ENCODE measurements around the gene HDAC2.
"Not testable (repeated sequence)": the region's sequence is repeated elsewhere in the genome, so short reads cannot be mapped to it uniquely, and the experiment has no call there.

The HDAC2 gene

DNA sequence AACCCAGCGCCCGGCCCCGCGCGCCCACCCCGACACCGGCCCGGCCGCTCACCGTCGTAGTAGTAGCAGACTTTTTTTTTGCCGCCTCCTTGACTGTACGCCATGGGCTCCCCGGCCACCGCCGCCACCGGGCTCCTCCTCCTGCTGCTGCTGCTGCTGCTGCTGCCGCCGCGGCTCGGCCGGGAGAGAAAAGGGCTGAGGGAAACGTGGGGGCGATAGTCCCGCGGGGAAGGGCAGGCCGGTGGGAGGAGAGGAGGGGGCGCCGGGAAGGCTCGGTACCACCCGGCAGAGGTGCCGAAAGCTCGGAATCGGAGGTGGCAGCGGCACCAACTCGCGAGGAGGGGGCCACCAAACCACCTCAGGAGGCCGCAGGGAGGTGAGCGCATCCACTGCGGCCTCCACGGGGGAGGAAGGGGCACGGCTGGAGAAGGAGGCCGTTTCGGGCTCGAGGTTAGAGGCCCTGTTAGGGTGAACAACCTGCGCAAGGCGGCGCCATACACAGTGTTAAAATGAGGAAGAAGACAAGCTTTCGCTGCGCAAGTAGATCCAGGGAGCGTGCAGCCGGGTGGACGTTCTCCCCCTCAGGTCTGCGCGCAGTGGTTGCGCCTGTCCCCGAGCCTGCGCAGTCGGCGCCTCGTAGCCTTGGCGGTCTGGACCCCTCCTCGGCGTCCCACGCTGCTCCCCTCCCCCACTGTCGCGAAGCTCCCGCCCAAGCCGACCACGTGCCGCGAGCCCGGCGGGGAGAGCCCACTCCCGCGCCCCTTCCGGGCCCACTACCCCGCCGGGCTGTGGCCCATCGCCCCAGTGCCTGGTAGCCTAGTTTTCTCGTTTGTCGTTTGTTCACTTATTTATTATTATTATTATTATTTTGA, at the start of gene HDAC2:
TSS of gene HDAC2 (minus strand) at position 344 of the 872 bp plus-strand sequence. CDS start at position 104, 240 bp downstream.
- peak; percentile 69 to 86 for DNase-seq

DNA sequence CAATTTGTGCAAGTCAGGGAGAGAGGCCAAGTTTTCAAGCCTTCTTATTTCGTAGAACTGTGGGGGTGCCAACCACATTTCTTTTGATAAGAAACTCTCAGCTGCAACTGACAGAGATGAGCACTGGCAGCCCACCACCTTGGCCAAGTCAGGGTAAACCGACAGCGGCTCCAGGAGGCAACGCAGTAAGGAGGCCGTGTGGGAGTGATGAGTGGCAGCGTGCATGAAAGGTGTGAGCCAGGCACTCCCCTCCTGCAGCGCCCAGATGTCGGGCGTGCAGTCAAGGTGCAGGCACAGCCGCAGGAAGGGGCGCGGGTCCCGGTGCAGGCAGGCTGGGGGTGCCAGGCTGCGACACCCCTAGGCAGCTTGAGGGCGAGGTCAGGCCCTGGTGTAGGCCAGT, 49.2 kb upstream of the HDAC2 start:
- DNase-seq = no peak

DNA sequence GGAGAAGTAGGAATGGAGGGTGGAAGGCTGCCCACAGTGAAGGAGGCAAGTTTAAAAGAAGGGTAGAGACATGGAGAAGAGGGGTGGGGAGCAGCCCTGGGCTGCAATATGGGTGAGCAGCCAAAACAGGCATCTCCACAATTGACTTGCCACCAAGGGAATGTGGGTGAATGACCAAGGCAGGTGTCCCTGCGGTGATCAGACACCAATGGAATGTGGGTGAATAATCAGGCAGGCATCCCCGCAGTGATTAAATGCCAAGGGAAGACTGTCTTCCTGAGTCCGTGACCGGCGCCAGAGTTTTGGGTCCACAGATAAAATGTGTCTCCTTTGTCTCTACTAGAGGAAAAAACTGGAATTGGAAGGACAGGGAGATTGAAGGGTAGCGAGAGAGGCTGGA, 46.2 kb upstream of the HDAC2 start:
- not testable (repeated sequence) for DNase-seq

DNA sequence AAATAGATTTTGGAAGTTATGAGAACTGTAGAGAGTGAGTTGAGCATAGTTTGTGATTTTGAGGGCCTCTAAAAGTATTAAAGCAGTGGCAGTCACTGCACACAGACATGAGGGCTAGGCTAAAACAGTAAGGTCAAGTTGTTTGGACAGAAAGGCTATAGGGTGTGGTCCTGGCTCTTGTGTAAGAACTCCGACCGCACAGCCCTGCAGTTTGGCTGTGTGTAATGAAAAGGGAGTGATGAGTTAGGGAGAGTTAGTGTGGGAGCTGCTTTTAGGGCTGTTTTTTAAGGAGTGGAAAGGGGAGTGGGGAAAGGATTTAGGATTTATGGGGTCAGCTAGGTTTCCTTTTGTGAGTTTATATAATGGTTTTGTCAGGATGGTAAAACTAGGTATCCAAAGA, 43.2 kb upstream of the HDAC2 start:
- not testable (repeated sequence) for DNase-seq

DNA sequence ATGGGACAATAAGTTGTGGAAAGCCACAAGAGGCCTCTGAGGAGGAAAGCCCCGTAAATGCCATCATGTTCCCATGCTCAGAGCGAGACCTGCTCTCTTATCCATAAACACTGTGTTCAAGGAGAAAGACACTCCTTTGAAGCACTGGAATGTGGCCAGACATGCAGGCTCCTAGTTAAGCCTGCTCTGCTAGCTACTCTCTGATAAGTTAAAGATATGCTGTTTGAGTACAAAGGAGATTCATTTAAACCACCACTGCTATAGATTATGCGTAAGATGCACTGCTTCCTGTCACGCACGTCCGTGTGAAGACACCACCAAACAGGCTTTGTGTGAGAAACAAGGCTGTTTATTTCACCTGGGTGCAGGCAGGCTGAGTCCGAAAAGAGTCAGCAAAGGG, 40.5 kb upstream of the HDAC2 start:
- DNase-seq = not testable (repeated sequence)

DNA sequence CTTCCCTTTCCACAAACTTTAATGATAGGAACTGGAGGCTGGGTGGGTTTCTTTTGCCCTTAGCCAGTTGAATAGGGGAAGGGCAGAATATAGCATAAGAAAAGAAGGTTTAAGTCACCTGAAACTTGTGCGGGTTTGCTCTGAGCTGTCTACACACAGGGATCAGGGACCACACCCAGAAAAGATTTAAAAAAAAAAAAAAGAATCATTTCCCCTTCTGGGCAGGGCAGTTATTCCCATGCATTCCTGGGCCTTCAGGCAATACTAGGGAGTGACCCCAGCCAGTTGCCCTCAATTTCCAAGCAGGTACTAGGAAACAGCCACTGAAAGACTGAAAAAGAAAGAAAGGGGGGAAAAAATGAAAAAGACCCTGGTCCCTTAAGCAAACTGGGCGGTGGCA, 39.6 kb upstream of the HDAC2 start:
- no peak for DNase-seq

DNA sequence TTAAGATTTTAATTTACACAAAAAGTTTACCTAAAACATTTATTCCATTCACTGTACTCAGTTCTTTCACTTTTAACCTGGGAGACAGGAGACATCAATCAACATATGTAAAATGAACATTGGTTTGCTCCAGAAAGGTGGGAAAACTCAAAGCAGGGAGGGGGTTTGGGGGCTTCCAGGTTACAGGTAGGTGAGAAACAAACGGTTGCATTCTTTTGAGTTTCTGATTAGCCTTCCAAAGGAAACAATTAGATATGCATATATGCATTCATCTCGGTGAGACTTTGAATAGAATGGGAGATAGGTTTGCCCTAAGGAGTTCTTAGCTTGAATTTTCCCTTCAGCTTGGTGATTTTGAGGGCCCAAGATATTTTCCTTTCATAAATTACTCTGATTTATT, 38.2 kb upstream of the HDAC2 start:
- DNase-seq = no peak

DNA sequence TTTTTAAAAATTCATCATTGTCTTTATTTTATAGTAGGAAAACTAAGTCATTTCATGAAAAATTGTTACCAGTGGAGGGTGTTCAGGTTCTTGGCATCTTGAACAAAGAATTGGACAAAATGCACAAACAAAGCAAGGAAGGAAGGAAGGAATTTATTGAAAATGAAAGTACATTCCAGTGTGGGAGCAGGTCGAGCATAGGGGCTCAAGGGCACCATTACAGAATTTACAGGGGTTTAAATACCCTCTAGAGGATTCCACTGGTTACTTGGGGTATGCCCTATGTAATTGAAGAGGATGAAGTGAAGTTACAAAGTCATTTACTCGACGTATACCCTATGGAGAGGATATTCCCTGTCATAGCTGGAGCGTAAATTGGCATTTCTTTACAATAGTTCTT, 37.4 kb upstream of the HDAC2 start:
- no peak for DNase-seq

DNA sequence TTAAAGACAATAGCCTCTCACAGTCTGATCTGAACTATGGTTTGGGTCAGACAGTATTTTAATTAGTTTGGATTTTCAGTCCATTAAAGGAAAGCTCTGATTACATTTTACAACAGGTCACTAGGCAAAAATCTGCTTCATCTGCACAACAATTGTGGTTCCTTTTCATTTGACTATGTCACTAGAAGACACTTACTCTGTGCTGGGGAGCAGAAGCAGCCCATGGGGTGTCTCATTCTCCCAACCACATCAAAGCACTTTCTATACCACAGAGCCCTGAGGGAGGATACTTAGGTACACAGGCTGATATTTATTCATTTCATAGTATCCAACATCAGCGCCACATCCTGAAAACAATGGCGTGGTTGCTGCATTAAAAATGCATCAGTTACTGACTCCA, 36.6 kb upstream of the HDAC2 start:
- no peak for DNase-seq

DNA sequence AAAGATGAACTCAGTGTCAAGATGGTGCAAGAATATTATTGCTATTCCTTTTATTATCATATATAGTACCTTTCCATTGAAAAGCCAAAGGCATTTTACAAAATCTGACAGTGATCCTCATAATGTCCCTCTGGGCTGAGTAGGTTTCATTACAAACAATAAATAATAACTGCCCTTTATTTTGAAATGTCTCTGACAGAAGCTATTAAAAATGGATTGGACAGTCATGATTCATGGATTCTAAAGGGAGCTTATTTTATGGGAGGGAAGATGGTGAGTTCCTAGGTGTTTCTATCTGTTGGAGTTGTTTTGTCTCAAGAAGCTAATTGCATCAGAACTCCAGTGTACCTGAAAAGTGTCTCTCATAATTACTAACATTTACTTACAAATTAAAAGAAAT, 30.4 kb upstream of the HDAC2 start:
- no peak for DNase-seq

DNA sequence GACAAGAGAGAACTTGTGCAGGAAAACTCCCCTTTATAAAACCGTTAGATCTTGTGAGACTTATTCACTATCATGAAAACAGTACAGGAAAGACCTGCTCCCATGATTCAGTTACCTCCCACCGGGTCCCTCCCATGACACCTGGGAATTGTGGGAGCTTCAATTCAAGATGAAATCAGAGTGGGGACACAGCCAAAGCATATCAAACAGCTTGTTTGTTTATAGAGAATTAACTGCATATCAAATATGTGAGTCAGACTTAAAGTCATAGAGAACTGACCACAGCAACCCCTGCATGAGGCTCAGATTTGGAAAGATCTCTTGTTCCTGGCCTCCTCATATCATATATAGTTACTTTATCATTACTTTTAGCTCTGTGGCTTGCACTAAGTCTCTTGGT, 29.1 kb upstream of the HDAC2 start:
- no peak for DNase-seq

DNA sequence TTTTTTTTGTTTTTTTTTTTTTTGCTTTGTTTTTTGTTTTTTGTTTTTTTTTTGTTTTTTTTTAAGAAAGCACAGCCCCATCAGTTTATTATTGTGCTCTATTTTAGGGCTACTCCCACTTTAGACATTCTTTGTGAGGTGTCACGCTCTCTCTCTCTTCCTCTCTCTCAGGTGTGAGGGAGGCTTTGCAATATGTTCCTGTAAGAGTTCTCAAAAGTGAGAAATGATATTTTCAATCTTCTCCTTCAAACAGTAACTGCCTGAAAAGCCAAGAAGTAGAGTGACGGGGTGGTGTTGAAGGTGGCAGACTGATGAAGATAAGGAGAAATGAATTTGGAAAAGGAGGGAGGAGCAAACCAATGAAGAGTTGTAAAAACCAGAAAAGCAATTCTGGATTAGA, 28.3 kb upstream of the HDAC2 start:
- no peak for DNase-seq

DNA sequence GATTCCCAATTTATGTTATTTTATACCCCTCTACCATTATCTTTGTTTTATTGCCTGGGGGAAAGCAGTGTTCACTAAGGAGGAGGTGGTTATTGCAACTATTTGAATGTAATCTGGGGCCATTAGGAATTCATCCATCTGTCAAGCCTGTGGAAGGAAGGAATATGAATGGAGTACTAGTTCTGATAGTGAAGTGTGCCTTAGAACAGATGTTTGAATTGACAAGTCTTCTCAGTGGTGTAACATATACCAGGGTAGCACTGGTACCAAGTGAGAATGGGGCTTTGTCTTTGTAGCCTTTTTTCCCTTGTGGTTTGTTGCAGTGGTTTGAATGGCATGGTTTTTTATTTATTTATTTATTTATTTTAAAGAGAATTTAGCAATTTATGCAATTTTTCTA, 27.9 kb upstream of the HDAC2 start:
- DNase-seq = peak; percentile 46 to 85

DNA sequence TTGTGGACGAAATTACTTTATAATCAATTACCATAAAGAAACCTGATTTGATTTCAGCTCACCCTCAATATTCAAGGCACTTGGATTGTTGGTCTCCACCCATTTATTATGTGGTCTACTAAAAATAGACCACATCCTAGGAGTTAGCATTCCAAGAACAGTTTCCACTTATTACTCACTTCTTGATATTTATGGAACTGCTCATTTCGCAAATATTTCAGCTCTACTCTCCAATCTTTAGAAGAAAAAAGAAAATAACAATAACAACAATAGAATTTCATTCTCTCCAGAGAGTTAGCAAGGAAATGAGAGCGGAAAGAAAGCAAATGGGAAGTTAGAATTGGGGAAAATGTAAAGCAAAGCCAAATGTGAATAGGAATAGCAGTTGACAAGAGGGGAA, 26.2 kb upstream of the HDAC2 start:
- no peak for DNase-seq

DNA sequence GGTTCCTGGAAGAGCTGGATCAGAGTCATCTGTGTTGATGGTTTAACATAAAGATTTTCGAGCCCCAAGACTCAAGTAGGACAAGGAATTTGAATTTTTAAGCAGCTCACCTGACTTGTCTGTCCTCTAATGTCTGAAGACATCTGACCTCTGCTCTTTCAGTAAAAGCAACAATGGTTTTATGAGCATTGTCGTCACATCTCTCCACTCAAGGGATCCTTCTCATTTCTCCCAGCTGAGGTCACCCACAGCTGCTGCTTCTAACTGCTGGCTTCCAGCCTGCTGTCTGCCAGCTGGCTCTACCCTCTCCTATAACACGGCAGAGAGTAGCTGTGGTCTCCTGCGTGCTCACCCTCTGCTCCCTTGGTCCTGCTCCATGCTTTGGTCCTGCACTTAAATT, 24.7 kb upstream of the HDAC2 start:
- peak; percentile 88 to 95 for DNase-seq

DNA sequence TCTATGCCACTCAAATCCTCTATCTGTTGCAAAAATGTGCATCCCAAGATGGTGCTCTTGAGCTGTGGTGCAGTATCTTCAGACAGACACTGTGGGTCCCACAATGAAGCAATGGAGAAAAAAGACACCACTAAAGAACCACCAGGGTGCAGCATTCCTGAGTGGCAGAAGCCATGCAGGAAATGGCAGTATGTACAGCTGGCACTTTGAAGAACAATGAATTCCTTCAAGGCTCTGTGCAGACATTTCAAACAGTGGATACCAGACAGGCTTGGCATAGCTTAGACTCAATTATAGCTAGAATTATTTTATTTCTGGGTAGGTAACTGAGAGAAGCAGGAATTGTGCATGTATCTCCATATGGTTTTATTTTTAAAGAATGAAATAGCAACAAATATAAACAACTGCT, 24.0 kb upstream of the HDAC2 start:
- DNase-seq = peak; percentile 91 to 95

DNA sequence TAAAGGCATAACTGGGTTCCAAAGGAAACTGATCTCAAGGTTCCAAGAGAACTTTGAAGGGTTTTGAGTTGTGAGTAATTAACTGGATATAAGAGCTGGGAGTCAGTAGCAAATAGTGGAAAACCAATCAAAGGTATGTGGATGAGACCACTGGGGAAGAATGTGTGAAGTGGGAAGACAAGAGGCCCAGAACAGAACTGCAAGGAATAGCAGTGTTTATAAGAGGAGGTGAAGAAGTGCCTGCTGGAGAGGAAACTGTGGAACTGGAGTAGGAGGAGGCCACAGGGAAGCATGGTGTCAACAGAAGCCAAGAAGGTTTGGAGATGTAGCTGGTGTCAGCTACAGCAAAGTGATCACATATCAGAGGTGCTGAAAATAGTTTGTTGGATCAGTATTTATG, 18.7 kb upstream of the HDAC2 start:
- no peak for DNase-seq

DNA sequence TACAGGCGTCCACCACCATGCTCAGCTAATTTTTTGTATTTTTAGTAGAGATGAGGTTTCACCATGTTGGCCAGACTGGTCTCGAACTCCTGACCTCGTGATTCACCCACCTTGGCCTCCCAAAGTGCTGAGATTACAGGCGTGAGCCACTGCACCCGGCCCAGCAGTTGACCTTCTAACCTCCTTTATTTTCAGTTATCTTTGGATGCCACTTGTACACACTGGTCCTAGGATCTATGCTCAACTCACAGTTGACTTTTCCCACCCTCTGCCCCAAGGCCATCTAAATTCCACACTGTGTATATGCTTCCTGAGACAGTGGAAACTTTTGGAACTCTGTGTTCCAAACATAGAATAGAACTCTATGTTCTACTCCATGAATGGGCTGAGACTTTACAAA, 11.7 kb upstream of the HDAC2 start:
- DNase-seq = not testable (repeated sequence)

DNA sequence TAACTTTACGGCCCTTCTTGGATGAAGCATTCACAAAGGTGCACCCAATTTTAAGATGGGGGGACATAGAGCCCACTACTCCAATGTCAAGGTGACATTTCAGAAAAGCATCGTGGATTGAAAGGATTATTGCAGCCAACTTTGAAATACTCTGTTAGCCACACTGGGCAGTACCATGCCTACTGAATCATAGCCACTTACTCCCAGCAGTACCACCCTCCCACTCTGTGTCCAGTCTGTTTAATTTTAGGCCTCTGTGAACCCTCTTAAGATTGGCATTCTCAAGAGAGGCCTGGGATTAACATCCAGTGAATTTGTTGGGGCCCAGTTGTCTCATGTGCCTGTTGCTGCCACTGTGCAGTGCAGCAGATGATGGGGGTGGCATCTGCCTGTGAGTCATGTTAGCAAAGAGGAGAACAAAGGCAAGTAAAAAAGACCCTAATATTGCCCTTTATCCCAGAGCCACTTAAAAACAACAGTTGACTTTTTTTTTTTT, 11.2 kb upstream of the HDAC2 start:
- no peak for DNase-seq

DNA sequence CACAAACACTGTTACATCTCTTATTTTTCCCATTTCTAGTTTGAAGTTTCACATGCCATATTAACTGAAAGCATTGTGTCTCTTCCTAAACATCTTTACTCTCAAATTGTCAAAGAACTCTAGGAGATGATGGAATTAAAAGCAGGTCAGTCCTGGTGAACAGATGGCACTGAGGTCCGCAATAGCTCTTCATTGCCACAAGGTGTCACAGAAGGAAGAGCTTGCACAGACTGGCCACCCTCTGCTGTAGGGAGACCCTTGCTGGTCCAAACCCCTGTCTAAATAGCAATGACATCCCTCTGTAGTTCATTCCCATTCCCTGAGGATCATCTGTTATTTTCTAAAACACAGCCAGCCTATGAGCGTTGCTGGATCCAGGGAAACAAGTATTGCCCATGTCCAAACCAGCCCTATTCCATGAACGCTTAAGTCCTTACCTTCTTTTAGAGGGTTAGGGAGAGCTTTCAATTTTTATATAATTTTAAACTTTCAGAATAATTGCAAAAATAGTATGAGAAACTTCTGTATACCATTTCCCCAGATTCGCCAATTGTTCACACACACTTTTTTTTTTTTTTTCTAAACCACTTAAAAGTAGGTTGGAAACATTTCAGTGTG, 10.1 kb upstream of the HDAC2 start:
- peak; percentile 59 to 80 for DNase-seq

DNA sequence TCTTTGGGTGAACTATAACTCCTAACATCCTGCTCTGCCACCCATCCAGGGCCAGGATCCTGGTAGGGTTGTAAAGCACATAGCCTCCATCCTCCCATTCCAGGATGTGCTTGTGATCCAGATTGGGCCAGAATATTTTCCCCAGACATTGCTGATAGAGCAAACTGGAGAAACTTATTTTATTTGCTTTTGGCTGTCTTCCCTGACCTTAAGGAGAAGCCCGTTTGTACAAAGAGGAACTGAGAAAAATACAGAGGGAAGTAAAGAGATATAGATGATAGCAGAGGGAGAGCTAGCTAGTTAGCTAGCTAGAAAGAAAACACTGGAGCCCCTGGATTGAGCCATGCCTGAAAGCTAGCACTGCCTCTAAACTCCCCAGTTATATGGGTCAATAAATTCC, 9.0 kb upstream of the HDAC2 start:
- no peak for DNase-seq

DNA sequence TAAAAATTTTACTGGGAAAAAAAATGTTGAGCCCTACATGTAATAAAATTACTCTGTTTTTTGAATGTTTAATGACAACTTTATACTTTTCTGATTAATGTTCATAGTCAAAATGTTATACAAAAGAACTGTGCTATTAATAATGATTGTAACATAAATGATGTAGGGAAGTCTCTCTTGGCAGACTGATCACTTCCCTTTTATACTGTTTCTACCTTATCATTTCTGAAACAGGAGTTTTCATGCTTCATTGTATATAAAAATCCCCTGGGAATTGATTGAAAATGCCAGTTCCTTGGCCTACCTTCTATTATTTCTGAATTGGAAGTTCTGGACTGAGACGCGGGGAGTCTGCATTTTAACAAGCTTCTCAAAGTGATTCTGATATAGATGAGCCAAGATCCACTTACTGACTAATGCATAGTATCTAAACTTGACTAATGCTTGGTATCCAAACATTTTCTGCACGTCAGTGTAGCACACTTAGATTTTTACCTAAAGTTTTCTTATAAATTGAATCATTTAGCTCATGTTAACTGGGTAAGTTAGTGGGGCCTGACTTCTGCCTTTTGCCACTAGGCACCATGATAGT, 7.2 kb upstream of the HDAC2 start:
- DNase-seq = no peak

DNA sequence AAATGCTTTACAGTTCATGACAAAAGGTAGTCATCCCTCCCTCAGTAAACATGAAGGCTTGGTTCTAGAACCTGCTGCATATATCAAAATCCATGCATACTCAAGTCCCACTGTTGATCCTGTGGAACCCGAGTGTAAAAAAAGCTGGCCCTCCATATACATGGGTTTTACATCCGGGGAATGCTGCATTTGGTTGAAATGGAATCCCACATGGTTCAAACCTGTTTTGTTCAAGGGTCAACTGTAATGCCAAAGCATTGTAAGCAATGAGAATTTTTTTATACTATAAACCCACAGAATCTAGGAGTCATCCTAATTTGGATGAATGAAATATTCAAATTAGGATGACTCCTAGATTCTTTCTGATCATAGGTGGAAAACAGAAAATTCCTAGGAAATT, 5.9 kb upstream of the HDAC2 start:
- no peak for DNase-seq

DNA sequence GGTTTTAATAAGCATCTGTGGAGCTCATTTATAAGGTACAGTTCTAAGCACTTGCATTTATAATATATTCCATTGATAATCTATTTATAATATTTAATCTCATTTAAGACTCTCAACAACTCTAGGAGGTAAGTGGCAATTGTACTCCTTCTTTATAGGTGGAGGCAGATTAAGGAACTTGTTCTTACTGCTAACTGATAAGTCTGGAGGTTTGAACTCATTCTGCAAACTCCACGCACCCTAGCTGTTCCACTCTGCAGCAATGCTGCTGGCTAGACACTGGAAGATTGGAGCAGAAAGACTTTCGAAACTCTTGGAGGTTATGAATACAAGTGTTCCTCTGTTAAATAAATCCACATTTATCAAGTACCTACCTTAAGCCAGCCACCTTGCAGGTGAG, 793 bp upstream of the HDAC2 start:
- no peak for DNase-seq

Measured in NCI-H524 (cell line).